ENCODE results near the gene TRIO. TPM values are rescaled to one million over a fixed set of nuclear protein-coding genes. Genes with fewer than 3 reads are reported as not detected.

Gene TRIO
- total RNA-seq, 2 experiments from 2014 or later: 3.6 to 4.6 TPM

DNA sequence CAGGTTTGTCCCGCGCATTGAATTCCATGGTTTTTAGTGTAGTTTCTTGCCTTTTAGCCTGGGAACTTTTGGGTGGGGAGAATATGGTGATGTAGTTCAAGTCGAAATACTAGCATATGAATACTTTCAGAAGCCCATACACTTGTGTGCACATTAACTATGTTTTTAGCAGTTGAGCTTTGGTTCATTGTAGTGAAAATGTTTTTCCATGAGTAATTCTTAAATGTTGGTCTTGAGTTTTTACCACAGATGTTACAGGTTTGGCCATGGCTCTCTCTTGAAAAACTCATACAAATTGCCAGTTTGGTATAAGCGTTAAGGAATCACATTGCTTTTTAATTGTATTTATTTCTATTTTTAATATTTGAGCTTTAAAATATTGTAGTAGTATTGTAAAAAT is 45.6 kb downstream of the TRIO start:
- H3K27me3 Mint-ChIP-seq (ENCODE audit: low read depth): peaks cover 3% of the 10 kb centered on the region
- H3K4me3 Mint-ChIP-seq: no peak overlapping the region
- intact Hi-C loops (cut with micrococcal nuclease): no loop called here
- DNase-seq: no peak
- H3K36me3 Mint-ChIP-seq (ENCODE audit: low read depth): no peaks in the 10 kb centered on the region
- no peak overlapping the region for H3K27ac Mint-ChIP-seq
- H3K9me3 Mint-ChIP-seq: no peaks in the 10 kb centered on the region
- H3K4me1 Mint-ChIP-seq (ENCODE audit: low read depth): no peaks in the 10 kb centered on the region
- CTCF ChIA-PET: no interaction called here

DNA sequence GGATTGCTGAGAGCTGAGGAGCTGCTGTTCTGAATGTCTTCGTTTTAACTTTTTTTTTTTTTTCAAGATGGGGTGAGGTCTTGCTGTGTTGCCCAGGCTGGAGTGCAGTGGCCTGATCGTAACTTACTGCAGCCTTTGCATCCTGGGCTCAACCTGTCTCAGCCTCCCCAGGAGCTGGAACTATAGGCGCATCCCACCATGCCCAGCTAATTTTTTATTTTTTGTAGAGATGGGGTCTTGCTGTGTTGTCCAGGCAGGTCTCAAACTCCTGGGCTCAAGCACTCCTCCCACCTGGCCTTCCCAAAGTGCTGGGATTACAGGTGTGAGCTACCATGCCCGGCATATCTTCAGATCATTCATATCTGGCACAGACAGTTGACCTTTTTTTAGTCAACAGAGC is 46.5 kb downstream of the TRIO start:
- H3K27ac Mint-ChIP-seq: no peak overlapping the region
- no peaks in the 10 kb centered on the region for H3K9me3 Mint-ChIP-seq
- DNase-seq: no peak
- no peaks in the 10 kb centered on the region for H3K4me1 Mint-ChIP-seq (ENCODE audit: low read depth)
- no peak overlapping the region for H3K4me3 Mint-ChIP-seq
- intact Hi-C loops (cut with micrococcal nuclease): no loop called here
- no peaks in the 10 kb centered on the region for H3K36me3 Mint-ChIP-seq (ENCODE audit: low read depth)
- H3K27me3 Mint-ChIP-seq (ENCODE audit: low read depth): peaks cover 6% of the 10 kb centered on the region
- CTCF ChIA-PET: no interaction called here

DNA sequence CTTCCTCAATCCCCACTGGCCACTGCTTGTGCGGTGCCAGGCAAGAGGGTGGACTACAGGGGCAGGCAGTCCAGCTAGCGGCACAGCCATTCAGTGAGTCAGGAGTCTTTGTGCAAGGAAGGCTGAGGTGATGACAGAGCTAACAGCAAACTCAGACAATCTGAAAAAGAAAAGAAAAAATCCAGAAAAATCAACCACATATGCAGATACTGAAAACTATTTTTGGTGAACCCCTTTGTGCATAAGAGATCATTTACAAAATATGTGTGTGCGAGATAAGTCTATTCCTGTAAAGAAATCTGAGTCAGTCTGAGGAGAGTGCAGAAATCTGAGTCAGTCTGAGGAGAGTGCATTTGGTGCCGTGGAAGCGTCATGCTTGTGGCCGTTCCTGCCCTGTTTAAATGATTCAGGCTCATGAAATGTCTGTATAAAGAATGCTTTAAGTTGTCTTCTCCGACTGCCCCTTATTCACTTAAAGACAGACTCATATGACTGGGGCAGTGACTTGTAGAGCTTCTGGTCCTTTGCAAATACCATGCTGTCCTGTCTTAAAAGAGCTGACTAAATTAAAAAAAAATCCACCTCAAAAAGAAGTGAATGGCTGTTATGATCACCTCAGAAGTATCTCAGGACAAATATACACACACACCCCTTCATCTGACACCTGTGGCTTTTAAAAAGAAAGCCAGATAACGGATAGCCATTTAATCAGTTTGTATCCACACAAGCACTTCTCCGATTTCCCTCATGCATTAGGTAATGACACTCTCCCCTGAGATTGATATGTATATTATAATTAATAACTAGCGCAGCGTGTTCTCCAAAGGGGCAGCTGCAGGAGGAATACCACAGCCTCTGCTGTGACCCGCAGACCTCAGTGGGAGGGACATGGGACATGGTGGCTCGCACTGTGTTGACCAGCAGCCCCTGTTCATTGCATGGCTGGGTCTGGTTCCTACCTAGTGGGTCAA is 47.3 kb downstream of the TRIO start:
- intact Hi-C loops (cut with micrococcal nuclease): no loop called here
- Mint-ChIP-seq H3K4me1 (ENCODE audit: low read depth) (no peaks in the 10 kb centered on the region), H3K4me3 (no peak overlapping the region), H3K9me3 (no peaks in the 10 kb centered on the region), H3K27me3 (ENCODE audit: low read depth) (peaks cover 9% of the 10 kb centered on the region), H3K36me3 (ENCODE audit: low read depth) (no peaks in the 10 kb centered on the region), H3K27ac (no peak overlapping the region)
- no peak for DNase-seq
- CTCF ChIA-PET: no interaction called here

DNA sequence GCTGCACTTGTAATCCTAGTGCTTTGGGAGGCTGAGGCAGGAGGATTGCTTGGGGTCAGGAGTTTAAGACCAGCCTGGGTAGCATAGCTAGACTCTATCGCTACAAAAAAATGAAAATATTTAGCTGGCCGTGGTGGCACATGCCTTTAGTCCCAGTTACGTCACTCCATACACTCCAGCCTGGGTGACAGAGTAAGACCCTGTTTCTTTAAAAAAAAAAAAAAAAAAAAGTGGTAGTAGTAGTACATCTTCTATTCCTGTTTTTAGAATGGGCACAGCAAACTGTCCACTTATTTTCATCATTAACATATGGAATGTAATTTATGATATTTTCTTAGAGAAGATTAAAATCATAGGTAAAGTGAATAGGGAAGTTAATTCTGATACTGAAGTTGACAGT is 48.2 kb downstream of the TRIO start:
- DNase-seq: no peak
- Mint-ChIP-seq H3K4me3 (no peak overlapping the region), H3K27ac (no peak overlapping the region), H3K4me1 (ENCODE audit: low read depth) (no peaks in the 10 kb centered on the region), H3K36me3 (ENCODE audit: low read depth) (no peaks in the 10 kb centered on the region), H3K9me3 (no peaks in the 10 kb centered on the region), H3K27me3 (ENCODE audit: low read depth) (peaks cover 13% of the 10 kb centered on the region)
- intact Hi-C loops (cut with micrococcal nuclease): no loop called here
- CTCF ChIA-PET: no interaction called here

DNA sequence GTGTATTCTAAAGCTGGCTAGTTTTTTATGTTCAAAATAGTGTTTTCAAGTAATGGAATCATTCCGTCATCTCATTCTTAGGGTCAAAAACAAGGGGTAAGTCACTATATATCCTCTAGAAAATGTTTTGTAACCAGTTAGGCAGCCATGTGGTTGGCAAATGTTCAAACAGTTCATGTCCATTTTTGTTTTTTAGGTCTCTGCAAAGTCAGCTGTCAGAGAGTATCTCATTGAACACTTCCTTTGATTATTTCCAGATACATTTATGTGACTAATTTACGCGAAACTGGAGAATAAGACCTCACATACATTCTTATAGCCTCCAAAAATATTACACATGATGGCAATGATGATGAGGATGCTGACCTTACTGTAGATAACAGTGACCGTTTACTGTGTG is 50.4 kb downstream of the TRIO start:
- Mint-ChIP-seq H3K36me3 (ENCODE audit: low read depth) (no peaks in the 10 kb centered on the region), H3K9me3 (no peaks in the 10 kb centered on the region), H3K27ac (no peak overlapping the region), H3K27me3 (ENCODE audit: low read depth) (peaks cover 16% of the 10 kb centered on the region), H3K4me1 (ENCODE audit: low read depth) (no peaks in the 10 kb centered on the region), H3K4me3 (no peak overlapping the region)
- DNase-seq: no peak
- CTCF ChIA-PET: no interaction called here
- intact Hi-C loops (cut with micrococcal nuclease): no loop called here

DNA sequence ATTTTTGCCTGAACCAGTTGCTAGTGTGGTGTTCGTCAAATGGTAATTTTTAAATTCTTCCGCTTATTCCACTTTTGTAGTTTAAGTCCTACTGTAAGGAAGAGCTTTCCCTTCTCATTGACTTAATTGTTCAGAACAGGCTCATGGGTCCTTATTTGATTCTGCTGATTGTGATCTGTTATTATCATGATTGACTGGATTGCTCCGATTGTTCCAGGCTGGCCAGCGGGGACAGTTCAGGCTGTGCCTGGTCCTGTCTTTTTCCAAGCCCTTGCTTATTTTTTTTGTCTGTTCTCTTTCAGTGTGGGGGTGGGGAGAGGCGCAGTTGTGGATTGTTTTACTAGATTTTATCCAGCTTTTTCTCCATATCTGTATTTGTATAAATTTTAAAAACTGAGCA is 52.4 kb downstream of the TRIO start:
- CTCF ChIA-PET: no interaction called here
- H3K4me1 Mint-ChIP-seq (ENCODE audit: low read depth): no peaks in the 10 kb centered on the region
- no peak for DNase-seq
- no peak overlapping the region for H3K4me3 Mint-ChIP-seq
- intact Hi-C loops (cut with micrococcal nuclease): no loop called here
- H3K9me3 Mint-ChIP-seq: no peaks in the 10 kb centered on the region
- H3K27me3 Mint-ChIP-seq (ENCODE audit: low read depth): peaks cover 14% of the 10 kb centered on the region
- H3K36me3 Mint-ChIP-seq (ENCODE audit: low read depth): no peaks in the 10 kb centered on the region
- no peak overlapping the region for H3K27ac Mint-ChIP-seq

DNA sequence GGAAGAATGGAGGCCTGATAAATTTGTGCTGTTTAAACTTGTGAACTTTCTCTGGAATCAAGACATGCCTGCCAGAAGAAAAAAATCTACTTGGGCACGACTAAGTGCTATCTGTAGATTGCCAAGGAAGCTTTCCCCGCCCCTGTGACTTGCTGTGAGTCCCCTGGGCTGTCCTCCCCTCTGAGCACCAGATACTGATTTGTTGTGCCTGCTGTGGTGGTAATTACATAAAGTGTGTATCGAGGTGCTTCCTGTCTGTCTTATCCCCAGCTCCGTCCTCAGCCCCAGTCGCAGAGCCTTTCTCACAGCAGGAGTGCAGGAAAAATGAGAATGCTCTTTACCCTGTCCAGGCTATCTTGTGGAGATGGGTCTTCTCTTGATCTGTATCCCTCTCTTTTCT is 53.9 kb downstream of the TRIO start:
- no peak overlapping the region for H3K27ac Mint-ChIP-seq
- DNase-seq: no peak
- CTCF ChIA-PET: no interaction called here
- H3K36me3 Mint-ChIP-seq (ENCODE audit: low read depth): no peaks in the 10 kb centered on the region
- peaks cover 14% of the 10 kb centered on the region for H3K27me3 Mint-ChIP-seq (ENCODE audit: low read depth)
- no peaks in the 10 kb centered on the region for H3K9me3 Mint-ChIP-seq
- H3K4me1 Mint-ChIP-seq (ENCODE audit: low read depth): no peaks in the 10 kb centered on the region
- no peak overlapping the region for H3K4me3 Mint-ChIP-seq
- intact Hi-C loops (cut with micrococcal nuclease): no loop called here

DNA sequence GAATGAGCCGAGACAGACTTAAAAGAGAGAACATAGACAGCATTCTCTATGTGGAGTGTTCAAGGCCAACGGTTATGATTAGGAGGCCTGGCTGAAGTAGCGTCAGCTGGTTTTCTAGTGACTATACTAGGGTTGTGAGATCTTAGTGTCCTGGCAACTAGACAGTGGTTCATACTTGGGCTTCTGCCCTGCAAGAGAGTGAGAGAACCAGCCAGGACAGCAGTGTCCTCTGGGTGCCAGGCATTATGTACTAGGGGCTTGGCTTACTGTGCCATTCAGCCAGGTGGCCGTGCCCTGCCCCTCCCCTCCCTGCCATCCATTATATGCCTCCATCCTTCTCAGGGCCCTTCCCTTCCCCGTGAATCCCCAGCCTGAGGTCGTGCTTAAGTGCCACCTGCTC is 56.8 kb downstream of the TRIO start:
- CTCF ChIA-PET: no interaction called here
- peaks cover 19% of the 10 kb centered on the region for H3K27me3 Mint-ChIP-seq (ENCODE audit: low read depth)
- H3K9me3 Mint-ChIP-seq: no peaks in the 10 kb centered on the region
- intact Hi-C loops (cut with micrococcal nuclease): no loop called here
- no peak overlapping the region for H3K27ac Mint-ChIP-seq
- DNase-seq: no peak
- no peaks in the 10 kb centered on the region for H3K36me3 Mint-ChIP-seq (ENCODE audit: low read depth)
- no peak overlapping the region for H3K4me3 Mint-ChIP-seq
- H3K4me1 Mint-ChIP-seq (ENCODE audit: low read depth): no peaks in the 10 kb centered on the region

DNA sequence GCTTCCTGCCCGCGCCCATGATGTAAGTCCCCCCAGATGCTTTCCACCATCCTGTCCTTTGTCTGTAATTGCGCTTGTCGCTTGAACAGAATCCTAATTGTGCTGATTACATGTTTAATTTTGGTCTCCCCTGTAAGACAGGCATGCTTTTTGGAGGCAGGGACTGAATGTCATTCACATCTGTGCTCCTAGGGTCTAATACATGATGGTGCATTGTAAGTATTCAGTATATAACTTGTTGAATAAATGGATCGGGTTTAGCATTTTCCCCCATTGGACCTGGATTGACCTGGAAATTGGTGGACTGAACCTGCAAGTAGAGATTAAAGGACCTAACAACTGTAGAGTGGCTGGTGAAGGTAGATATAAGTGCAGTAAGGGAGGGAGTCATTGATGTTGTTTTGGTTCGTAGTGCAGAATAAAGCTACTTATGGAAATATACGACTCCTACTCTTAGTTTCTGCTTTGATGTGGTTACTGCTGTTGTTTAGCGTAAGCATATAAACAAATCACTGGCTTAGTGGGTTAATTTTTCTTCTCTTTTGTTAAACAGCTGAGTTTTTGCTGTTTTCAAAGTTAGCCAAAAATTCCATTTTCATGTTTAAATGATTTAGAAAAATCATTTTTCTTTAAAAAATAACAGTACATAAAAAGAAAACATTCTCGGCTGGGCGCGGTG is 57.3 kb downstream of the TRIO start:
- intact Hi-C loops (cut with micrococcal nuclease): no loop called here
- no peak for DNase-seq
- Mint-ChIP-seq H3K4me1 (ENCODE audit: low read depth) (no peaks in the 10 kb centered on the region), H3K36me3 (ENCODE audit: low read depth) (no peaks in the 10 kb centered on the region), H3K9me3 (no peaks in the 10 kb centered on the region), H3K4me3 (no peak overlapping the region), H3K27me3 (ENCODE audit: low read depth) (peaks cover 20% of the 10 kb centered on the region), H3K27ac (no peak overlapping the region)
- CTCF ChIA-PET: interaction anchor here (0.7 kb wide), 1 partner anchor 485 kb away, joined by 3 read pairs; no protein-coding TSS in a partner anchor

DNA sequence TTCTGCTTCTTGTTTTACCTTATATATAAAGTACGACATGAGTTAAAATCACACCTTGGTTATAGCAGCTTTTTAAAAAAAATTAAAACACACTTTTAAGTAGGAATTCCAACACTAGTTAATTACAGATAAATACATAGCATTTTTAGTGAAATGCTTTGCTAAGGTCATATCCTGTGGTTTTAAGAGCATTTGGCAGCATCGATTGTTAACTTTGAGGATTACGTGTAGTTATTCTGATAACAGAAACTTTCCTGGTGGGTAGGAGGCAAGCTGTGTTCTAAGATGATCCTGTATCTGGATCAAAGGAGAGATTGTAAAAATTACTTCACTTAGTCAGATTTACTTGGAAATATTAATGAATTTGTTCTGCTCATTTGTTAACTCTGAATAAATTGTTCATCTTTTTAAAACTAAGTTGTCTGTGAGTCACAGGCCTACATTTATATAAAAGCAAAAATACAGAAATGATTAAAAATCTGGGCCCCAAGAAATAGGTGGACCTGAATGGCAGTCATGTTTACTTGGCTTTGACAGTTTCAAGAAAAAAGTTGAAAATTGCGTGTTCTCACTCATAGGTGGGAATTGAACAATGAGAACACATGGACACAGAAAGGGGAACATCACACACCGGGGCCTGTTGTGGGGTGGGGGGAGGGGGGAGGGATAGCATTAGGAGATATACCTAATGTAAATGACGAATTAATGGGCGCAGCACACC is 58.3 kb downstream of the TRIO start:
- CTCF ChIA-PET: interaction anchor here (0.7 kb wide), 1 partner anchor 484 kb away, joined by 3 read pairs; no protein-coding TSS in a partner anchor
- Mint-ChIP-seq H3K4me1 (ENCODE audit: low read depth) (no peaks in the 10 kb centered on the region), H3K27ac (no peak overlapping the region), H3K27me3 (ENCODE audit: low read depth) (peaks cover 20% of the 10 kb centered on the region), H3K36me3 (ENCODE audit: low read depth) (no peaks in the 10 kb centered on the region), H3K9me3 (no peaks in the 10 kb centered on the region), H3K4me3 (no peak overlapping the region)
- intact Hi-C loops (cut with micrococcal nuclease): no loop called here
- no peak for DNase-seq

DNA sequence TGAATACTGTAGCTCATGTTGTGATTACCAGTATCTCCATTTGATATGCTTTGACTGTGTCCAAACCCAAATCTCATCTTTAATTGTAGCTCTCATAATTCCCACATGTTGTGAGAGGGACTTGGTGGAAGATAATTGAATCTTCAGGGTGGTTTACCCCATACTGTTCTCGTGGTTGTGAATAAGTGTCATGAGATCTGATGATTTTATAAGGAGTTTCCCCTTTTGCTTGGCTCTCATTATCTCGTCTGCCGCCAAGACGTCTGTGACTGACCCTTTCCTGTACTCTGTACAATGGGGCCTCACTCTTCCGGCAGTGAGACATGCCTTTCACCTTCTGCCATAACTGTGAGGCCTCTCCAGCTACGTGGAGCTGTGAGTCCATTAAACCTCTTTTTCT is 59.3 kb downstream of the TRIO start:
- Mint-ChIP-seq H3K9me3 (no peaks in the 10 kb centered on the region), H3K4me1 (ENCODE audit: low read depth) (no peaks in the 10 kb centered on the region), H3K36me3 (ENCODE audit: low read depth) (no peaks in the 10 kb centered on the region), H3K4me3 (no peak overlapping the region), H3K27me3 (ENCODE audit: low read depth) (peaks cover 19% of the 10 kb centered on the region), H3K27ac (no peak overlapping the region)
- intact Hi-C loops (cut with micrococcal nuclease): no loop called here
- DNase-seq: no peak
- CTCF ChIA-PET: no interaction called here

DNA sequence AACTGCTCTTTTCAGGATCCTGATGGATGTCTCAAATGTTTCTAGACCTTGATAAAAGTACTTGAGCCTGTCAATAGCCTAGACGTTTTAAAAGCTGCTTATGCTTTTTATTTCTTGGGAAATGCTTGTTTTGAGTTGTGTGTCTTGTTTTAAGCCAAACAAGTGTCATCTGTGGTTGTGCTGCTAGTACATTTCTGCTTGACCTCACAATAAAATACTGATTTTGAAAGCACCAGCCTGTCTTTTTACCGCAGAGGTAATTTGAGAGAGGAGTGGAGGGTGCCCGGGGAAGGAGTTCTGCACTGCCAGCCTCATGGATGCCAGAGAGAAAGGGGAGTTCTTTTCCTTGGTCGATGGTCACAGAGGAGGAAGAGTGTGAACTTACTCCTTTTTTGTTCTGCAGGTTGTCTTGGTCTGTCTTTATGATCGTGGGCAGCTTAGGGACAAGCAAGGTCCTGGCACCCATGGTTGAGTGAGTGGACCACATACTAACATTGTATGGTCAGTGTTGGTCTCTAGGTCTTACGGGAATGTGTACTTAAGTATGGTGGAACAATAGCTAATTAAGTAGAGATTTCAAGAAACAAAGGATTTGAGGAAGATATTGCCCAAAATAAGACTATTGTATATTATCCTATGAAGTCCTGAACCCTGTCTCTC is 61.0 kb downstream of the TRIO start:
- Mint-ChIP-seq H3K9me3 (no peaks in the 10 kb centered on the region), H3K4me3 (no peak overlapping the region), H3K4me1 (ENCODE audit: low read depth) (no peaks in the 10 kb centered on the region), H3K27me3 (ENCODE audit: low read depth) (peaks cover 23% of the 10 kb centered on the region), H3K27ac (no peak overlapping the region), H3K36me3 (ENCODE audit: low read depth) (no peaks in the 10 kb centered on the region)
- CTCF ChIA-PET: no interaction called here
- intact Hi-C loops (cut with micrococcal nuclease): no loop called here
- DNase-seq: no peak

Data from activated naive CD4-positive, alpha-beta T cell treated with anti-CD3 and anti-CD28 coated beads for 36 hours (primary cell).